ENCODE data around the gene LTBP3. TPM values are rescaled to one million over a fixed set of nuclear protein-coding genes. Genes with fewer than 3 reads are reported as not detected.

LTBP3 gene
- total RNA-seq, 1 experiment from 2014 or later, result 10.6 TPM

DNA sequence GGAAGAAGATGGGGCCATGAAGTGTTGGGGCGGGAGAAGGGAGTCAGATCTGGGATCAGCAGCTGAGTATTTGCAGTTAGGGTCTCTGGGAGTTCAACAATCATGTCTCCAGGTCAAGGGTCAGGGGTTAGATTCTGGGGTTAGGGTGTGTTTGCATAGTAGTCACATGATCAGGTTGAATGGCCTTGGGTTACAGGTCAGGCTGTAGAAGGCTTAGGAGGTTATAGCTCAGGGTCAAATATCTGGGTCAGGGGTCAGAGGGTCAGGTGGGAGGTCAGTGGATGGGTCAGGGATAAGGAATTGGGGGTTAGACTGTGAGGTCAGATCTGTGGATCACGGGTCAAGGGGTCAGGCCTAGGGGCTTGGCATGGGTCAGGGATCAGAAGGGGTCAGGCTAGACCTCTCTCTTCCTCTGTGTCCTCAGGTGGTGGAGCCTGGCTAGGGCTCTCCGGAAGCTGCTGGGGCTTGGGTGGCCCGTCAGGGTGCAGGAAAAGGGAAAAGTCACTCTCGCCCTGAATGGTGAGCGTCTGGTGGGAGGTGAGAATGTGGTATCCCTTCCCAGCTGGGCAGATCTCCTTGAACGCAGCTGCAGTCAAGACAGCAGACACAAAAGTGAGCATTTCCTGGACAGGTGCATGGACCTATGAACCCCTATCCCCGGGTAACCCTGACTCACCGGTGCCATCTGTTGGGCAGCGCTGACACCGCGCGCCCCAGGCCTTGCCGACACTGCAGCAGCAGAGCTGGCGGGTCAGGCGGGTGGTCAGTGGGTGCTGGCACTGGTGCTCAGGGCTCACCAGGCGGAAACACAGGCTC, 6.4 kb downstream of the LTBP3 start:
- Histone ChIP-seq H3K4me2 (ENCODE audit: insufficient read depth, insufficient read length, low read length) (no peak overlapping the region), H4K8ac (replicated peaks; ENCODE audit: insufficient read length, low read depth, low read length) (no peak overlapping the region), H3K27me3 (ENCODE audit: insufficient read depth, low read length) (no peaks in the 10 kb centered on the region; the same call in 1 of the 2 replicates), H3K79me2 (ENCODE audit: insufficient read depth, low read length) (no peaks in the 10 kb centered on the region), H3K27ac (ENCODE audit: insufficient read length, low read depth, low read length) (no peak overlapping the region), H2AK5ac (ENCODE audit: insufficient read length, low read length) (no peak overlapping the region), H2BK120ac (ENCODE audit: low read depth, low read length, poor library complexity, severe bottlenecking) (no peak overlapping the region), H3K18ac (ENCODE audit: insufficient read length, low read depth, low read length) (no peak overlapping the region), H4K5ac (ENCODE audit: insufficient read length, low read depth, low read length) (no peak overlapping the region), H3K56ac (ENCODE audit: insufficient read length, low read depth, low read length) (no peak overlapping the region), H2BK20ac (ENCODE audit: low read depth, low read length, poor library complexity, severe bottlenecking) (no peak overlapping the region), H3K79me1 (ENCODE audit: insufficient read depth, low read depth, low read length, poor library complexity, severe bottlenecking) (no peaks in the 10 kb centered on the region), H2BK12ac (ENCODE audit: insufficient read length, low read depth, low read length) (no peak overlapping the region), H2BK5ac (ENCODE audit: insufficient read length, low read length) (no peak overlapping the region), H3K9ac (ENCODE audit: extremely low read depth, insufficient read length, low read length) (no peak overlapping the region), H3K9me3 (ENCODE audit: control insufficient read depth, low read depth, low read length) (no peaks in the 10 kb centered on the region), H3K4me1 (ENCODE audit: insufficient read depth, low read length) (peaks cover 6% of the 10 kb centered on the region; the same call in 1 of the 2 replicates), H3K4ac (ENCODE audit: low read depth, low read length) (no peak overlapping the region), H3K23me2 (ENCODE audit: insufficient read length, low read depth, low read length, poor library complexity, severe bottlenecking) (no peaks in the 10 kb centered on the region), H4K91ac (ENCODE audit: insufficient read length, low read depth, low read length) (no peak overlapping the region), H3K14ac (ENCODE audit: insufficient read depth, low read length) (no peak overlapping the region), H4K20me1 (ENCODE audit: control insufficient read depth, insufficient read depth, insufficient read length) (no peaks in the 10 kb centered on the region), H3T11ph (ENCODE audit: low read length) (no peak overlapping the region), H3K23ac (ENCODE audit: insufficient read length, low read depth, low read length) (no peak overlapping the region), H2AFZ (ENCODE audit: low read length) (no peak overlapping the region), H2BK15ac (ENCODE audit: low read depth, low read length) (no peak overlapping the region)
- DNase-seq, result peak; percentile 83
- no CpG with 5 or more reads among the region's 17 CpGs for WGBS (ENCODE audit: extremely low coverage, insufficient read length, low lambda C conversion rate)
- Mint-ChIP-seq H3K4me3 (peak overlapping the region in 1 of 2 experiments; percentile 56; a peak in 3 of 5 replicates), H3K27me3 (ENCODE audit: low read depth) (peaks cover 76% of the 10 kb centered on the region), H3K9me3 (no peaks in the 10 kb centered on the region; a peak in 1 of 5 replicates), H3K4me1 (peaks cover 37 to 59% of the 10 kb centered on the region in 2 experiments), H3K27ac (no peak overlapping the region; a peak in 2 of 7 replicates), H3K36me3 (ENCODE audit: insufficient read depth in 1 of 3, low read depth in 3 of 3) (no peaks in the 10 kb centered on the region)
- TF ChIP-seq, protein P1, sequence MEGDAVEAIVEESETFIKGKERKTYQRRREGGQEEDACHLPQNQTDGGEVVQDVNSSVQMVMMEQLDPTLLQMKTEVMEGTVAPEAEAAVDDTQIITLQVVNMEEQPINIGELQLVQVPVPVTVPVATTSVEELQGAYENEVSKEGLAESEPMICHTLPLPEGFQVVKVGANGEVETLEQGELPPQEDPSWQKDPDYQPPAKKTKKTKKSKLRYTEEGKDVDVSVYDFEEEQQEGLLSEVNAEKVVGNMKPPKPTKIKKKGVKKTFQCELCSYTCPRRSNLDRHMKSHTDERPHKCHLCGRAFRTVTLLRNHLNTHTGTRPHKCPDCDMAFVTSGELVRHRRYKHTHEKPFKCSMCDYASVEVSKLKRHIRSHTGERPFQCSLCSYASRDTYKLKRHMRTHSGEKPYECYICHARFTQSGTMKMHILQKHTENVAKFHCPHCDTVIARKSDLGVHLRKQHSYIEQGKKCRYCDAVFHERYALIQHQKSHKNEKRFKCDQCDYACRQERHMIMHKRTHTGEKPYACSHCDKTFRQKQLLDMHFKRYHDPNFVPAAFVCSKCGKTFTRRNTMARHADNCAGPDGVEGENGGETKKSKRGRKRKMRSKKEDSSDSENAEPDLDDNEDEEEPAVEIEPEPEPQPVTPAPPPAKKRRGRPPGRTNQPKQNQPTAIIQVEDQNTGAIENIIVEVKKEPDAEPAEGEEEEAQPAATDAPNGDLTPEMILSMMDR (conservative IDR thresholded peaks at IDR 0.05), result peak; percentile 74

Data from H9 (cell line).